Measurements from ENCODE around the gene EPAS1.

The EPAS1 gene

DNA sequence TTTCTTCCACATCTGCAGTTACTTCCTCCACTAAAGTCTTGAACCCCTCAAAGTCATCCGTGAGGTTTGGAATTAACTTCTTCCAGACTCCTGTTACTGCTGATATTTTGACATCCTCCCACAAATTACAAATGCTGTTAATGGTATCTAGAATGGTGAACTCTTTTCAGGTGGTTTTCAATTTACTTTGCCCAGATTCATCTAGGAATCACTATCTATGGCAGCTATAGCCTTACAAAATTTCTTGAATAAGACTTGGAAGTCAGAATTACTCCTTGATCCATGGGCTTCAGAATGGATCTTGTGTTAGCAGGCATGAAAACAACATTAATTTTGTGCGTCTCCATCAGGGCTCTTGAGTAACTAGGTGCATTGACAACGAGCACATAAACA, 19.9 kb downstream of the EPAS1 start:
- DNase-seq (ENCODE audit: low read depth), result no peak
- TF ChIP-seq, protein P1, sequence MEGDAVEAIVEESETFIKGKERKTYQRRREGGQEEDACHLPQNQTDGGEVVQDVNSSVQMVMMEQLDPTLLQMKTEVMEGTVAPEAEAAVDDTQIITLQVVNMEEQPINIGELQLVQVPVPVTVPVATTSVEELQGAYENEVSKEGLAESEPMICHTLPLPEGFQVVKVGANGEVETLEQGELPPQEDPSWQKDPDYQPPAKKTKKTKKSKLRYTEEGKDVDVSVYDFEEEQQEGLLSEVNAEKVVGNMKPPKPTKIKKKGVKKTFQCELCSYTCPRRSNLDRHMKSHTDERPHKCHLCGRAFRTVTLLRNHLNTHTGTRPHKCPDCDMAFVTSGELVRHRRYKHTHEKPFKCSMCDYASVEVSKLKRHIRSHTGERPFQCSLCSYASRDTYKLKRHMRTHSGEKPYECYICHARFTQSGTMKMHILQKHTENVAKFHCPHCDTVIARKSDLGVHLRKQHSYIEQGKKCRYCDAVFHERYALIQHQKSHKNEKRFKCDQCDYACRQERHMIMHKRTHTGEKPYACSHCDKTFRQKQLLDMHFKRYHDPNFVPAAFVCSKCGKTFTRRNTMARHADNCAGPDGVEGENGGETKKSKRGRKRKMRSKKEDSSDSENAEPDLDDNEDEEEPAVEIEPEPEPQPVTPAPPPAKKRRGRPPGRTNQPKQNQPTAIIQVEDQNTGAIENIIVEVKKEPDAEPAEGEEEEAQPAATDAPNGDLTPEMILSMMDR (IDR thresholded peaks at IDR 0.05; ENCODE audit: control insufficient read depth, extremely low read depth, insufficient read depth), result no peak
- no peak overlapping the region for H3K4me3 ChIP-seq (ENCODE audit: low read depth, low read length)

DNA sequence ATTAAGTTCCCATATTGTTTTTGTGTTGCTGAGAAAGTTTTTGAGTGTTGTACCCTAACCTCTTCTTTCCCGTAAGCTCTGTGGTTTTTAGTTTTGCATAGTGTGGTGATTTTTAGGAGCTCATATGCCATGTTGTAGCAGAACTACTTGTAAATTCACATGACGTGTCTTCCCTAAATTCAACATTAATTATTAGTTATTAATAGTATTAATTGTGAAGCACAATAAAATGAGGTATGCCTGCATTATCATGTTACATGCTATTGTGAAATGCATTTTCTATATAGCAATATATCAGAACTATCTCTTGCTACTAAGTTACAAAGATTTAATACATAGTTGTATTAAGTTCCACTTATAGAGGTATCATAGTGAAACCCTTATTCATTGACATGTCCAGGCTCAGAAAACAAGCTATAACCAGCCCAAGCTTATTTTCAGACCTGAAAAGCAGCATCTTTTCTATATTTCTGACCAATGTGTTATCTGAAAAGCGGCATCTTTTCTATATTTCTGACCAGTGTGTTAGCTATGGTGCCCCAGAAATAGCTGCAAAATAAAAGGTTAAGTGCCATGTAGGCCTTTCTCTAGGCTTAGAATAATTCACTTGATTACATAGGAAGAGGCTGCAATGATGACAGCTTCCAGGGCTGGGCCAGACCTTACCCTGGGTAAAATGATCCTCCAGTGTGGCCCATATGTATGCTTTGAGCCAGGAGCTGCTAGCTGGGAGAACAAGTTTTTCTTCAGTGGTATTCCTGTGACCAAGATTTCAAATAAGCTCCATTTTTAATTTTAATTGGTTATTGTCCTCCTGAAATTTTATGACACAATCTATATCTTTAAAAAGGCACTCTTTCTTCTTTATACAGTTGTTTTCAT, 21.6 kb downstream of the EPAS1 start:
- DNase-seq (ENCODE audit: low read depth), result no peak
- H3K4me3 ChIP-seq (ENCODE audit: low read depth, low read length), result no peak overlapping the region
- TF ChIP-seq, protein P1 (IDR thresholded peaks at IDR 0.05; ENCODE audit: control insufficient read depth, extremely low read depth, insufficient read depth), result no peak

DNA sequence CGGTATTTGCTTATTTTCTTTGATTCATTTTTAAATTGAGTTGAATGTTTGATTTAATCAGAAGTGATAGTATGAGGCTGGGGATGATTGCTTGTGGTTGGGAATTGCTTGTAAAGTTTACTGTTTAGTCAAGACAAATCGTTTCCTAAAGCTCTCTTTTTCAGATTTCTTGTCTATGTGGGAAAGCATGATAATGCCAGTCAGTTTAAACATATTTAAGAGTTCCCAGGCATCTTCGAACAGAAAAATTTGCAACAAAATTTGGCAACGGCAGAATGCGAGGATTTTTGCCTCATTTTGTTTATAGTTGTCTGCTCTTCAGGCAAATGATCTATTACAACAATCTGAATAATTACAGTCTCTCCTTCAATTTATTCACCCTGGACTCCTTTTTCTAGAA, 22.5 kb downstream of the EPAS1 start:
- TF ChIP-seq, protein P1 (IDR thresholded peaks at IDR 0.05; ENCODE audit: control insufficient read depth, extremely low read depth, insufficient read depth), result no peak
- no peak for DNase-seq (ENCODE audit: low read depth)
- H3K4me3 ChIP-seq (ENCODE audit: low read depth, low read length), result no peak overlapping the region

DNA sequence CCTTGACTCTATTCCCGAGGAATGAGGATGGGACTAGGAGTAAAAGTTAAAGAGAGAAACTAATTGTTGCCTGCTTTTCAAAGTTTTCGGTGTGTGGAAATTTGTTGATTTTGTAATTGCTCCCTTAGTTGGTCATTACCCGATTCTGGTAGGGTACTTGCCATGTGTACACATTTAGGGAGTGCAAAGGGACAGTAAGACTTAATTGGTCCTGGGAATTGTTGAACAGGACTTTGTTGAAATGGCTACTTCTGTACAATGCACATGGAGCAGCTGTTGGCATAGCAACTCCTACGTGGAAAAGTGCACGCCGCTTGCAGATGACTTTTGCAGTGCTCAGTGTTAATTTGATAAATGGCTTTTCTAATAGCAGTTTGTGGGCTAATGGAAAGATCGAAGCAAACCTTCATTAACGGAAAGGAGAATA, 22.9 kb downstream of the EPAS1 start:
- H3K4me3 ChIP-seq (ENCODE audit: low read depth, low read length), result no peak overlapping the region
- TF ChIP-seq, protein P1 (IDR thresholded peaks at IDR 0.05; ENCODE audit: control insufficient read depth, extremely low read depth, insufficient read depth), result no peak
- DNase-seq (ENCODE audit: low read depth), result no peak

DNA sequence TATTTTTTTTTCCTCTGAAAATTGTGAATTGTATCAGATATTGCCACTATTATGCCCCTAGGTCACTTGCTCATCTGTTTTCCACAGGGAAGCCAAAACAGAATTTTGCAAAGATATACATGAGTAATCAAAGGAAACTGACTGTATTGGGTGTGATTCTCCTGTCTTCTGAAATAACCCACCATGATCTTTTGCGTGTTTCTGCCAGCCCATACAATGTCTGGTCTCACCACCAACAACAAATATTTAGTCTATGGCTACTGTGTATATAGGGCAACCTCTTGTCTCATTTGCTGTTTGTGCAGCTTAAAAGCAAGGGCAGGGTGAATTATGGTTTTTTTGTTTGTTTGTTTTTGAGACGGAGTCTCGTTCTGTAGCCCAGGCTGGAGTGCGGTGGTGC, 26.5 kb downstream of the EPAS1 start:
- TF ChIP-seq, protein P1 (IDR thresholded peaks at IDR 0.05; ENCODE audit: control insufficient read depth, extremely low read depth, insufficient read depth), result no peak
- DNase-seq (ENCODE audit: low read depth), result no peak
- H3K4me3 ChIP-seq (ENCODE audit: low read depth, low read length), result no peak overlapping the region

DNA sequence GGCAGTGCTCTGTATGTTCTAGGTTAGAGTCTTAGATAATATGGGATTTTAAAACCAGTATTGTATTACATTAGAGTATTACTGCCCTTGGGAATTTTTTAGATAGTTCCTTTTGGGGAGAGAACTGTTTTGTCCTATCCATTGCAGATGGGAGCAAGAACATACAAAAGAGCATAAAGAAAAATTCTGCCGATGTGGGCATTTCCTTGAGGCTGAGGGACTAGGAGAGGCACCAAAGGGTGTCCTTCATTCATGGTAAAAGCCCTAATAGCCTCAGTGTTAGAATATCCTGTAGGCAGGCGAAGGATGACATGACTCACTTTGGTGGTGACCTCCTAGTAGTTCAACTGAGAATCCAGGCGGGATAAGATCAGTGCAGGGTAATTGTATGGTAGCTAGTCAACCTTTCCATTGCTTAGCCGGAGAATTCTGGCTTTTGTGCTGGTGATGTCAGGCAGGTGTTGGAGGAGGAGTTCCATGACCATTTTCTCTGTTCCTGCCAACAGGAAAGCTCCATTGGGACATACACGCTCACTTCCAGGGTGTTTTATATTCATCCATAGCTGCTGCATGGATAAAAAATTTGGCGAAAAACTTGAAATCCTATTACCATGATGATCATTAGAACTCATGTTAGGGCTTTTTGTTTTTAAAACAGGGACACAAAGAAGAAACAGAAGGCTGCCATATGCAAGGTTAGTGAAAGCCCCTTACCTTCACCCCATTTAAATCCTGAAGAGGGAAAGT, 28.1 kb downstream of the EPAS1 start:
- TF ChIP-seq, protein P1 (IDR thresholded peaks at IDR 0.05; ENCODE audit: control insufficient read depth, extremely low read depth, insufficient read depth), result no peak
- DNase-seq (ENCODE audit: low read depth), result no peak
- H3K4me3 ChIP-seq (ENCODE audit: low read depth, low read length), result no peak overlapping the region
